ENCODE measurements around the gene GRAMD1A. TPM values are rescaled to one million over a fixed set of nuclear protein-coding genes. Genes with fewer than 3 reads are reported as not detected.

The GRAMD1A gene
- total RNA-seq, 4 donors from 2014 or later = 27.6 to 55.9 (median 34.0) TPM

- TF ChIP-seq CTCF (IDR thresholded peaks at IDR 0.05; ENCODE audit: low read depth) = no peak
These were observed 5.2 kb upstream of the GRAMD1A start for GRCh38 chr19:34994643-34995541.

DNA sequence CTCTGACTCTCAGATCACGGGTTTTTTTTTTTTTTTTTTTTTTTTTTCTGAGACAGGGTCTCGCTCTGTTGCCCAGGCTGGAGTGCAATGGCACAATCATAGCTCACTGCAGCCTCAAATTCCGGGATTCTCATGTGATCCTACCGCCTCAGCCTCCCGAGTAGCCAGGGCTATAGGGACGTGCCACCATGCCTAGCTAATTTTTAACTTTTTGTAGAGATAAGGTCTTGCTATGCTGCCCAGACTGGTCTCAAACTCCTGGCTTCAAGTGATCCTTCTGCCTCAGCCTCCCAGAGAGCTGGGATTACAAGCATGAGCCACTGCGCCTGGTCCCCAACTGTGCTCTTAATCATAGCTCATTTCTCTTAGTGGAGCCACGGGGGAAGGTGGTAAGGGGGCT, 4.6 kb upstream of the GRAMD1A start:
- TF ChIP-seq CTCF (IDR thresholded peaks at IDR 0.05; ENCODE audit: low read depth) = no peak

GRCh38 chr19:34997071-34997617, 3.0 kb upstream of the GRAMD1A start:
- no peak for TF ChIP-seq CTCF (IDR thresholded peaks at IDR 0.05; ENCODE audit: low read depth)

GRCh38 chr19:34998777-34999497, 1.2 kb upstream of the GRAMD1A start:
- TF ChIP-seq CTCF (IDR thresholded peaks at IDR 0.05; ENCODE audit: low read depth) = no peak

- TF ChIP-seq CTCF (IDR thresholded peaks at IDR 0.05; ENCODE audit: low read depth) = no peak
These were observed 169 bp downstream of the GRAMD1A start for GRCh38 chr19:35000338-35000646.

GRCh38 chr19:35000647-35001501, 751 bp downstream of the GRAMD1A start:
- no peak for TF ChIP-seq CTCF (IDR thresholded peaks at IDR 0.05; ENCODE audit: low read depth)

All from subcutaneous adipose tissue (tissue), 4 donors.